Stimulated activated CD4-positive, alpha-beta T cell treated with anti-CD3 and anti-CD28 coated beads, Interleukin-2, amount 100 ng/mL, for 24 hours (primary cell): ENCODE measurements around the gene DYNC1LI2.
A peak's percentile ranks its signal among the peaks of the same experiment; 100 is the strongest.

ENCODE experiments used
- DNase-seq, 2 donors: peaks; one replicate each; pipeline ENCODE4 v3.0.0-alpha.2; 2020

Gene DYNC1LI2

GRCh38 chr16:66735891-66736290 lies 15.5 kb downstream of the DYNC1LI2 start:
- DNase-seq = no peak

- no peak for DNase-seq
Observed at GRCh38 chr16:66731101-66731500, 20.3 kb downstream of the DYNC1LI2 start.

GRCh38 chr16:66728804-66729203 lies 22.6 kb downstream of the DYNC1LI2 start:
- DNase-seq = no peak

- no peak for DNase-seq
Observed at GRCh38 chr16:66728117-66728787, 23.2 kb downstream of the DYNC1LI2 start.

GRCh38 chr16:66720766-66721165 lies 30.6 kb downstream of the DYNC1LI2 start:
- DNase-seq = no peak

- no peak for DNase-seq
Observed at GRCh38 chr16:66719246-66719645, 32.2 kb downstream of the DYNC1LI2 start.

DNA sequence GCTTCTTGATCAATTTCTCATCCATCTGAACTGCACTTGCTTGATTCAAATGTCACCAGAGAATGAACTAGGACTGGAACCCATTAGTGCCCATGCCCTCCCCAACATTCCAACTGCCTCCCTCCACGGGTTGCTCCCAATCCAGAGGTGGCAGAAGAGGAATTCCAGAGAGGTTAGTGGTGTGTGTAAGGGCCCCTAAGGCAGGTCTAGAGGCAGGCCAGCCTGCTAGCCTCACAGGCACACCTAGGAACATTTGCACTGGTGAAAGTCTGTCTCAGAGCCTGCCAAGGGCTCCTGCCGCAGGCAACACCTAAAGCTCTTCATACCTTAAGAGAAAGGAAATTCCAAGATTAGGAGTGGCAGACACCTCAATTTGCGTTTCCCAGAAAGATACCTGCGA lies 33.6 kb downstream of the DYNC1LI2 start:
- no peak for DNase-seq

- DNase-seq = peak; percentile 20 to 24
Observed at GRCh38 chr16:66717112-66717675, 34.2 kb downstream of the DYNC1LI2 start.

- DNase-seq = no peak
Observed at GRCh38 chr16:66714654-66715307, 36.6 kb downstream of the DYNC1LI2 start.

DNA sequence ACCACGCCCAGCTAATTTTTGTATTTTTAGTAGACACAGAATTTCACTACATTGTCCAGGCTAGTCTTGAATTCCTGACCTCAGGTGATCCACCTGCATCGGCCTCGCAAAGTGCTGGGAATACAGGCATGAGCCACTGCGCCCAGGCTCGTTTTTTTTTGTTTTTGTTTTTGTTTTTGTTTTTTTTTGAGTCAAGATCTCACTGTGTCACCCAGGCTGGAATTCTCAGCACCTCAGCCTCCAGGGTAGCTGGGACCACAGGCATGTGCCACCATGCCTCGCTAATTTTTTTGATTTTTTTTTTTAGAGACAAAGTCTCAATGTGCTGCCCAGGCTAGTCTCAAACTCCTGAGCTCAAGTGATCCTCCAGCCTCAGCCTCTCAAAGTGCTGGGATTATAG lies 37.3 kb downstream of the DYNC1LI2 start:
- DNase-seq = no peak

DNA sequence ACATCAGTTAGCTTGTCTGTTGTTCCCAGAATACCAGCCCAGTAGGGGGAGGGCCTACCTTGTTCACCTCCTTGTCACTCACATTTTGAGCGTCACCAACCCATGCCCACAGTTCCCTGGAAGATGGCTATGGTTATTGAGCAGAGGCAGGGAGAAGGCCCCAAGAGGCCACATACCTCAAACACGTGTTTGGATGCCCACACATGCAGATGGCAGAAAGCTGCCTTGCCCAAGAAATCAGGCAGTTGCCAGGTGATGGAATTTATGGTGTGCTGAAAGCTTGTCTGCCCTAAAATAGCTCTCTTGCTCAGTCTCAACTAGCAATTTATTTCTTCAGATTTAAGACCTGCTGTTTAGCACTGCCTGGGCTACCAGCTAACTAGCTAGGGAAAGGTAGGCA lies 38.3 kb downstream of the DYNC1LI2 start:
- DNase-seq = no peak

DNA sequence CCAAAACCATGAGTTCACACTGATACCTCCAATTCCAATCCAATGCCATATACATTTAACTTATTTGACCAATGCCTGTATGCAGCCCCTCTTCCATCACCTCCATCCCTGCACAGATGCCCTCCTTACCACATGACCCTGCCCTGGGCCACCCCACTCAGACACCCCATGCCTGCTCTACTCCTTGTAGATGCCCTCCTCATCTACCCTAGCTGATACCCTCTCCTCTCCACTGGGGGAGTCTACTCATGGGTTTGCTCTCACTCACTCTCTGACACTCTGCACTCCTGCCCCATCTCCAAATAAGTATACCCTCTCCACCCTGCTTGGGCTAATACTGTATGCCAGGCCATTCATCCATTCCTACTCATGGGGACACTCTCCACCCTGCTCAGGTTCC lies 38.9 kb downstream of the DYNC1LI2 start:
- no peak for DNase-seq

DNA sequence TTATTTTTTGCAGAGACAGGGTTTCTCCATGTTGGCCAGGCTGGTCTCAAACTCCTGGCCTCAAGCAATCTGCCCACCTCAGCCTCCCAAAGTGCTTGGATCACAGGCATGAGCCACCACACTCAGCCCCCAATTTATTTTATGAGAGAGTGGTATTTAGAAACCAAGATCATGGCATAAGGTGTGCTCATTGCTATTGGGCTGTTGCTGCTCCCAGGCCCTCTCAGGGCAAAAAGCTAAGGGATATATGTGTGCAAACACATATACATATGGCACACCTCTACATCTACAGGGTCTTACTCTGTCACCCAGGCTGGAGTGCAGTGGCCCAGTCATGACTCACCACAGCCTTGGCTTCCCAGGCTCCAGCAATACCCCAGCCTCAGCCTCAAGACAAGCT lies 39.8 kb downstream of the DYNC1LI2 start:
- DNase-seq = no peak

GRCh38 chr16:66706506-66706880 lies 44.9 kb downstream of the DYNC1LI2 start:
- DNase-seq = no peak

- no peak for DNase-seq
Observed at GRCh38 chr16:66705790-66706505, 45.5 kb downstream of the DYNC1LI2 start.

DNA sequence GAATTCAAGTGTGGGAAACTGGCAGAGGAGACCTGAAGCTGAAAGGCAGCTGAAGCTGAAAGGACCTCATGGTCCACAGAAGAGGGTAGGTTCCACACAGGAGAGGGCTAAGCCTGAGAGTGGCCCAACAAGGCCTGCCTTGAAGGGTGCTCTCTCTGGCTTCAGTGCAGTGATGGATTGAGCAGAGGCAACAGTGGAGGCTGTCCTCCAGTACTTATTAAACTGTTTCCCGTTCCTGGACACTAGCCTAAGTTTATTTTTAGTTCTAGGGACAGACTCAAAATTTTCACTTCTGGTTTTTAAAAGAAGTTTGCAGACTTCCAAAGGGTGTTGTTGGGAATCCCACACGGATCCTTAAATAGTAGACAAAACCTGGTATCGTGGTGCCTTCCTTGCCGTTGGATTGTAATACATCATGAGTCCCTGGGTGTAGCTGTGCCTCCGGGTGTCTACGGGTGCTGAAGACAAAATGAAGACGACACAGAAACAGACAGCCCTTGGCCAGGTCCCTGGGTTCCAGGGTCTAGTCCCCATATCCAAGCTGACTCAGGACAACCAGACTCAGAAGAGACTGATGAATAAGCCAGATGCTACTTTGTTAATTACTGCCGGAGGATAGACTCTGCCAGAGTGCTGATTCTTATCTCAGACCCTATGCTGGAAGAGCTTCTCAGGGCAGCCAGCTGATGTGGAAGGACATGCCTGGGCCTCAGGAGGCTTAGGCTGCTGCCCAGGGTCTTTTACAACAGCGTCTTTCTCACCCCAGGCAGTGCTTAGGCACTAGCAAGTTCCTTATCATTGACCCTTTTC lies 47.8 kb downstream of the DYNC1LI2 start:
- DNase-seq = no peak

DNA sequence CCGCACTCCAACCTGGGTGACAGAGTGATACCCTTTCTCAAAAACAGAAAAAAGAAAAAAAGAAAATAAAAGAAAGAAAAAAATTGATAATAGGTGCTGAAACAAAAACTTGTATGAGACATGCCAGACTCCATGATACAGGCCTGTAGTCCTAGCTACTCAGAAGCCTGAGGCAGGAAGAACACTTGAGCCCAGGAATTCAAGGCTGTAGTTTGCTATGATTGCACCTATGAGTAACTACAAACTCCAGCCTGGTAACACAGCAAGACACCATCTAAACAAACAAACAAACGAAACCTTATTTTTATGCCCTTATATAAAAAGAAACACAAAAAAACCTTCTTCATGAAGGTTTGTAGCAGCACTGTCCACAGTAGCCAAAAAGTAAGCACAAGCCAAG lies 49.9 kb downstream of the DYNC1LI2 start:
- DNase-seq = no peak

DNA sequence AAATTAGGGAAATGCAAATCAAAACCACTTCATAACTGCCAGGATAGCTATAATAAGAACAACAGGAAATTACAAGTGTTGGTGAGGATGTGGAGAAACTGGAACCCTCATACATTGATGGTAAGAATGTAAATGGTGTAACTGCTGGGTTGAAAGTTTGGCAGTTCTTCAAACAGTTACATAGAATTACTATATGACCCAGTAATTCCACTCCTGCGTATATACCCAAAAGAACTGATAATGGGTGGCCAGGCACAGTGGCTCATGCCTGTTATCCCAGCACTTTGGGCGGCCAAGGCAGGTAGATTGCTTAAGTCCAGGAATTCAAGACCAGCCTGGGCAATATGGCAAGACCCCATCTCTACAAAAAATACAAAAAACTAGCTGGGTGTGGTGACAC lies 50.4 kb downstream of the DYNC1LI2 start:
- DNase-seq = no peak

DNA sequence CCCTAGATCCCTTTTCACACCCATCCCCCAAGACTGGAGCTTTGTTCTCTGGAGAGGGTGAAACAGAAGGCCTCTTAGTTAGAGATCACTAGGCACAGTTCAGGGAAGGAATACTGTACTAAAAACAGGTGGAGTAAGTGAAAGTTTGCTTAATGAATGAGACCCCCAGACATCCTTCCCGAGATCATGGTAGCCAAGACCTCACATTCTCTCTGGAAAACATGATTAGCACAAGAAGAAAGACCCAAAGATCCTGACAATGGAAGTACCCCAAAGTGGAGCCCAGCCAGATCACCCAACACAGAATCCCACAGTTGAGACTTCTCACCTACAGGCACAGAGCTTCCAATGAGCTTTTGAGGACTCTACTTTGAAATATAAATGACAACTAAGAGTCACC lies 51.5 kb downstream of the DYNC1LI2 start:
- no peak for DNase-seq

GRCh38 chr16:66698046-66698445 lies 53.4 kb downstream of the DYNC1LI2 start:
- no peak for DNase-seq

GRCh38 chr16:66696669-66697630 lies 54.5 kb downstream of the DYNC1LI2 start, which contains the start of gene CMTM4:
Gene CMTM4, minus strand, starts transcription at chr16:66696743. Its CDS starts 218 bp downstream, at chr16:66696525.
- DNase-seq = peak; percentile 76 to 81
